GM23338 (cell line): Measurements from ENCODE around the gene GNAS. TPM values are rescaled to one million over a fixed set of nuclear protein-coding genes. Genes with fewer than 3 reads are reported as not detected.
A peak's percentile ranks its signal among the peaks of the same experiment; 100 is the strongest.

Experiments used
- ATAC-seq: fragments of 200-7000 bp; cut with Tn5 transposase; 3 replicates; pipeline ENCODE4 v1.9.1; 2020
- DNase-seq: peaks from one replicate; pipeline ENCODE4 v3.0.0-alpha.2; 2015; ENCODE audit warnings: low spot score
- H2AFZ ChIP-seq: fragments of 200-600 bp; sonication (generic); 2 replicates; pipeline ENCODE4 v1.8.0; 2016; ENCODE audit warnings: antibody characterized with exemption, mild to moderate bottlenecking, moderate library complexity
- H3F3A ChIP-seq: fragments of 200-600 bp; sonication (generic); replicated peaks from 2 replicates; pipeline ENCODE4 v1.8.0; 2017; ENCODE audit warnings: antibody characterized with exemption, mixed run types, low read depth
- H3K27ac ChIP-seq: fragments of 200-600 bp; sonication (generic); 2 replicates; pipeline ENCODE4 v1.6.1; 2016; ENCODE audit warnings: low read depth
- H3K27me3 ChIP-seq: fragments of 200-600 bp; sonication (generic); 2 replicates; pipeline ENCODE4 v1.8.0; 2016; ENCODE audit warnings: mild to moderate bottlenecking, mixed run types, moderate library complexity; ENCODE audit not compliant: insufficient read depth
- H3K36me3 ChIP-seq: fragments of 200-600 bp; sonication (generic); 2 replicates; pipeline ENCODE4 v1.8.0; 2016; ENCODE audit warnings: mild to moderate bottlenecking; ENCODE audit not compliant: insufficient read depth
- H3K4me1 ChIP-seq: fragments of 200-600 bp; sonication (generic); 2 replicates; pipeline ENCODE4 v1.8.0; 2016; ENCODE audit warnings: mild to moderate bottlenecking, moderate library complexity; ENCODE audit not compliant: insufficient read depth
- H3K4me2 ChIP-seq: fragments of 200-600 bp; sonication (generic); 2 replicates; pipeline ENCODE4 v1.7.1; 2017; ENCODE audit warnings: mixed run types
- H3K4me3 ChIP-seq: fragments of 200-600 bp; sonication (generic); 2 replicates; pipeline ENCODE4 v1.6.1; 2016; ENCODE audit warnings: mixed run types
- H3K79me2 ChIP-seq: fragments of 200-600 bp; sonication (generic); replicated peaks from 2 replicates; pipeline ENCODE4 v1.8.0; 2017; ENCODE audit warnings: mild to moderate bottlenecking; ENCODE audit not compliant: insufficient read depth
- H3K9me2 ChIP-seq: fragments of 200-600 bp; sonication (generic); 2 replicates; pipeline ENCODE4 v1.8.0; 2017; ENCODE audit not compliant: insufficient read depth
- H4K20me1 ChIP-seq: fragments of 200-600 bp; sonication (generic); replicated peaks from 2 replicates; pipeline ENCODE4 v1.8.0; 2017; ENCODE audit warnings: mild to moderate bottlenecking; ENCODE audit not compliant: insufficient read depth
- H3K27ac Mint-ChIP-seq: 2 replicates; pipeline ENCODE4 v1.8.0; 2020; ENCODE audit warnings: inconsistent platforms, mild to moderate bottlenecking, moderate library complexity, mixed read lengths
- H3K27me3 Mint-ChIP-seq: 3 replicates; pipeline ENCODE4 v1.8.0; 2022; ENCODE audit warnings: low read depth, mild to moderate bottlenecking, moderate library complexity, mixed read lengths, inconsistent platforms; ENCODE audit not compliant: insufficient read depth, poor library complexity
- H3K36me3 Mint-ChIP-seq: 3 replicates; pipeline ENCODE4 v1.8.0; 2021; ENCODE audit warnings: low read depth, mild to moderate bottlenecking, inconsistent platforms, moderate library complexity, mixed read lengths
- H3K4me1 Mint-ChIP-seq: 3 replicates; pipeline ENCODE4 v1.8.0; 2020; ENCODE audit warnings: mild to moderate bottlenecking, inconsistent platforms, mixed read lengths
- H3K4me3 Mint-ChIP-seq: 3 replicates; pipeline ENCODE4 v1.8.0; 2021; ENCODE audit warnings: moderate library complexity, mild to moderate bottlenecking, inconsistent platforms, mixed read lengths
- H3K9me3 Mint-ChIP-seq: 3 replicates; pipeline ENCODE4 v1.8.0; 2020; ENCODE audit warnings: moderate library complexity, mild to moderate bottlenecking, inconsistent platforms, mixed read lengths
- CREB1 ChIP-seq: fragments of 250-450 bp; sonication (Bioruptor Pico); IDR thresholded peaks from 2 replicates; pipeline ENCODE4 v1.5.0; 2020; ENCODE audit warnings: low read depth, mild to moderate bottlenecking, moderate library complexity
- CTCF ChIP-seq, 2 experiments: fragments of 200-600 bp in 1 of 2; sonication (generic) in 1 of 2; conservative IDR thresholded peaks; 2 replicates each; pipeline versions ENCODE4 v1.5.1 to v1.6.1; 2016 to 2017; ENCODE audit warnings: antibody characterized with exemption in 2 of 2, low read depth in 2 of 2, mild to moderate bottlenecking in 2 of 2, moderate library complexity in 1 of 2
- ETS1 ChIP-seq: IDR thresholded peaks from 2 replicates; pipeline ENCODE4 v1.6.1; 2016; ENCODE audit warnings: antibody characterized with exemption
- EZH2 ChIP-seq: fragments of 200-600 bp; sonication (generic); IDR thresholded peaks from one replicate; pipeline ENCODE4 v1.8.0; 2017; ENCODE audit warnings: antibody characterized with exemption, mild to moderate bottlenecking, low read depth; ENCODE audit not compliant: unreplicated experiment
- EZH2phosphoT487 ChIP-seq: fragments of 200-600 bp; sonication (generic); IDR thresholded peaks from one replicate; pipeline ENCODE4 v1.8.1; 2018; ENCODE audit warnings: antibody characterized with exemption; ENCODE audit not compliant: unreplicated experiment
- JUNB ChIP-seq: IDR thresholded peaks from one replicate; pipeline ENCODE4 v1.6.1; 2016; ENCODE audit warnings: antibody characterized with exemption; ENCODE audit not compliant: unreplicated experiment
- NANOG ChIP-seq: IDR thresholded peaks from 2 replicates; pipeline ENCODE4 v1.6.1; 2016; ENCODE audit warnings: antibody characterized with exemption, borderline replicate concordance
- POLR2AphosphoS5 ChIP-seq: IDR thresholded peaks from 2 replicates; pipeline ENCODE4 v1.6.1; 2016; ENCODE audit warnings: antibody characterized with exemption, low read depth
- REST ChIP-seq: IDR thresholded peaks from one replicate; pipeline ENCODE4 v1.6.1; 2018; ENCODE audit warnings: antibody characterized with exemption; ENCODE audit not compliant: unreplicated experiment
- STAT1 ChIP-seq: IDR thresholded peaks from one replicate; pipeline ENCODE4 v1.6.1; 2016; ENCODE audit warnings: antibody characterized with exemption; ENCODE audit not compliant: unreplicated experiment
- ZNF114 ChIP-seq: fragments of 250-450 bp; sonication (Bioruptor Pico); IDR thresholded peaks from 2 replicates; pipeline ENCODE4 v1.5.0; 2020; ENCODE audit warnings: mild to moderate bottlenecking, moderate library complexity
- ZNF331 ChIP-seq: fragments of 250-450 bp; sonication (Bioruptor Pico); IDR thresholded peaks from 2 replicates; pipeline ENCODE4 v1.5.0; 2020; ENCODE audit warnings: low read depth, mild to moderate bottlenecking, moderate library complexity
- polyA plus RNA-seq: library from polyadenylated mRNA; unstranded; fragments of >200 nt; fragmentation: Nextera tagmentation; extraction: Ambion mirVana; gene quantifications from 2 replicates; pipeline ENCODE4 v1.2.1, GENCODE V29; 2016
- total RNA-seq: library from RNA; depleted of rRNA; stranded (reverse); fragments of >200 nt; shearing (Covaris generic); gene quantifications from 2 replicates; pipeline ENCODE4 v1.2.3, GENCODE V29; 2014
- TF ChIP-seq, protein P1 (sequence below): fragments of 250-450 bp; sonication (Bioruptor Pico); IDR thresholded peaks from 2 replicates; pipeline ENCODE4 v1.5.0; 2020; ENCODE audit warnings: mild to moderate bottlenecking, moderate library complexity

The GNAS gene
- total and polyA plus RNA-seq, 2 experiments from 2014 or later: 917 to 1,042 TPM

- ATAC-seq (no peak), DNase-seq (no peak)
- Histone ChIP-seq H2AFZ (no peak overlapping the region), H3K4me2 (peak overlapping the region; percentile 86), H3K79me2 (peaks cover 90% of the 10 kb centered on the region), H3K27me3 (peaks cover 13% of the 10 kb centered on the region), H3K36me3 (0 out of 2 replicates have a peak, but pooled peaks cover 6% of the 10 kb centered on the region), H3K4me1 (peaks cover 63% of the 10 kb centered on the region), H3F3A (peaks cover 12% of the 10 kb centered on the region; the same call in 1 of the 2 replicates), H4K20me1 (peaks cover 20% of the 10 kb centered on the region), H3K27ac (peak overlapping the region; percentile 70; the same call in 1 of the 2 replicates), H3K4me3 (peak overlapping the region; percentile 90), H3K9me2 (no peaks in the 10 kb centered on the region)
- Mint-ChIP-seq H3K27me3 (peaks cover 28% of the 10 kb centered on the region), H3K4me1 (peaks cover 84% of the 10 kb centered on the region), H3K9me3 (no peaks in the 10 kb centered on the region; the same call in 2 of the 3 replicates), H3K36me3 (peaks cover 76% of the 10 kb centered on the region), H3K27ac (no peak overlapping the region; the same call in 1 of the 2 replicates), H3K4me3 (peak overlapping the region; percentile 83)
- TF ChIP-seq, protein P1, sequence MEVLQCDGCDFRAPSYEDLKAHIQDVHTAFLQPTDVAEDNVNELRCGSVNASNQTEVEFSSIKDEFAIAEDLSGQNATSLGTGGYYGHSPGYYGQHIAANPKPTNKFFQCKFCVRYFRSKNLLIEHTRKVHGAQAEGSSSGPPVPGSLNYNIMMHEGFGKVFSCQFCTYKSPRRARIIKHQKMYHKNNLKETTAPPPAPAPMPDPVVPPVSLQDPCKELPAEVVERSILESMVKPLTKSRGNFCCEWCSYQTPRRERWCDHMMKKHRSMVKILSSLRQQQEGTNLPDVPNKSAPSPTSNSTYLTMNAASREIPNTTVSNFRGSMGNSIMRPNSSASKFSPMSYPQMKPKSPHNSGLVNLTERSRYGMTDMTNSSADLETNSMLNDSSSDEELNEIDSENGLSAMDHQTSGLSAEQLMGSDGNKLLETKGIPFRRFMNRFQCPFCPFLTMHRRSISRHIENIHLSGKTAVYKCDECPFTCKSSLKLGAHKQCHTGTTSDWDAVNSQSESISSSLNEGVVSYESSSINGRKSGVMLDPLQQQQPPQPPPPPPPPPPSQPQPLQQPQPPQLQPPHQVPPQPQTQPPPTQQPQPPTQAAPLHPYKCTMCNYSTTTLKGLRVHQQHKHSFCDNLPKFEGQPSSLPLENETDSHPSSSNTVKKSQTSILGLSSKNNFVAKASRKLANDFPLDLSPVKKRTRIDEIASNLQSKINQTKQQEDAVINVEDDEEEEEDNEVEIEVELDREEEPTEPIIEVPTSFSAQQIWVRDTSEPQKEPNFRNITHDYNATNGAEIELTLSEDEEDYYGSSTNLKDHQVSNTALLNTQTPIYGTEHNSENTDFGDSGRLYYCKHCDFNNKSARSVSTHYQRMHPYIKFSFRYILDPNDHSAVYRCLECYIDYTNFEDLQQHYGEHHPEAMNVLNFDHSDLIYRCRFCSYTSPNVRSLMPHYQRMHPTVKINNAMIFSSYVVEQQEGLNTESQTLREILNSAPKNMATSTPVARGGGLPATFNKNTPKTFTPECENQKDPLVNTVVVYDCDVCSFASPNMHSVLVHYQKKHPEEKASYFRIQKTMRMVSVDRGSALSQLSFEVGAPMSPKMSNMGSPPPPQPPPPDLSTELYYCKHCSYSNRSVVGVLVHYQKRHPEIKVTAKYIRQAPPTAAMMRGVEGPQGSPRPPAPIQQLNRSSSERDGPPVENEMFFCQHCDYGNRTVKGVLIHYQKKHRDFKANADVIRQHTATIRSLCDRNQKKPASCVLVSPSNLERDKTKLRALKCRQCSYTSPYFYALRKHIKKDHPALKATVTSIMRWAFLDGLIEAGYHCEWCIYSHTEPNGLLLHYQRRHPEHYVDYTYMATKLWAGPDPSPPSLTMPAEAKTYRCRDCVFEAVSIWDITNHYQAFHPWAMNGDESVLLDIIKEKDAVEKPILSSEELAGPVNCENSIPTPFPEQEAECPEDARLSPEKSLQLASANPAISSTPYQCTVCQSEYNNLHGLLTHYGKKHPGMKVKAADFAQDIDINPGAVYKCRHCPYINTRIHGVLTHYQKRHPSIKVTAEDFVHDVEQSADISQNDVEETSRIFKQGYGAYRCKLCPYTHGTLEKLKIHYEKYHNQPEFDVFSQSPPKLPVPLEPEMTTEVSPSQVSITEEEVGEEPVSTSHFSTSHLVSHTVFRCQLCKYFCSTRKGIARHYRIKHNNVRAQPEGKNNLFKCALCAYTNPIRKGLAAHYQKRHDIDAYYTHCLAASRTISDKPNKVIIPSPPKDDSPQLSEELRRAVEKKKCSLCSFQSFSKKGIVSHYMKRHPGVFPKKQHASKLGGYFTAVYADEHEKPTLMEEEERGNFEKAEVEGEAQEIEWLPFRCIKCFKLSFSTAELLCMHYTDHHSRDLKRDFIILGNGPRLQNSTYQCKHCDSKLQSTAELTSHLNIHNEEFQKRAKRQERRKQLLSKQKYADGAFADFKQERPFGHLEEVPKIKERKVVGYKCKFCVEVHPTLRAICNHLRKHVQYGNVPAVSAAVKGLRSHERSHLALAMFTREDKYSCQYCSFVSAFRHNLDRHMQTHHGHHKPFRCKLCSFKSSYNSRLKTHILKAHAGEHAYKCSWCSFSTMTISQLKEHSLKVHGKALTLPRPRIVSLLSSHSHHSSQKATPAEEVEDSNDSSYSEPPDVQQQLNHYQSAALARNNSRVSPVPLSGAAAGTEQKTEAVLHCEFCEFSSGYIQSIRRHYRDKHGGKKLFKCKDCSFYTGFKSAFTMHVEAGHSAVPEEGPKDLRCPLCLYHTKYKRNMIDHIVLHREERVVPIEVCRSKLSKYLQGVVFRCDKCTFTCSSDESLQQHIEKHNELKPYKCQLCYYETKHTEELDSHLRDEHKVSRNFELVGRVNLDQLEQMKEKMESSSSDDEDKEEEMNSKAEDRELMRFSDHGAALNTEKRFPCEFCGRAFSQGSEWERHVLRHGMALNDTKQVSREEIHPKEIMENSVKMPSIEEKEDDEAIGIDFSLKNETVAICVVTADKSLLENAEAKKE (CRISPR knock-in tag): no peak
- TF ChIP-seq JUNB (no peak), NANOG (no peak), EZH2 (no peak), ZNF331 (no peak), ZNF114 (CRISPR knock-in tag) (no peak), REST (no peak), STAT1 (no peak), CTCF (conservative IDR thresholded peaks at IDR 0.05; ENCODE audit: low read depth in 2 of 2) (no peak), EZH2phosphoT487 (no peak), ETS1 (no peak), POLR2AphosphoS5 (no peak), CREB1 (CRISPR knock-in tag) (no peak)
Measured at GRCh38 chr20:58847463-58847862, 5.1 kb upstream of the GNAS start.
